Upper lobe of left lung (tissue), 6 donors: ENCODE data around the gene TAF9B. TPM values are rescaled to one million over a fixed set of nuclear protein-coding genes. Genes with fewer than 3 reads are reported as not detected.
"Not testable (repeated sequence)": the region's sequence is repeated elsewhere in the genome, so short reads cannot be mapped to it uniquely, and the experiment has no call there.

Experiments
- ATAC-seq, 2 donors: fragments of 200-7000 bp; cut with Tn5 transposase; one replicate each; pipeline ENCODE4 v1.9.1; 2022; ENCODE audit warnings: mild to moderate bottlenecking in 2 of 2, moderate library complexity in 2 of 2; ENCODE audit not compliant: low FRiP score in 2 of 2
- DNase-seq, 2 donors: peaks; one replicate each; pipeline ENCODE4 v3.0.0-alpha.2; 2019 to 2020
- H3K27ac ChIP-seq, 4 donors: fragments of 200-600 bp; sonication (generic); one replicate each; pipeline ENCODE4 v1.5.1; 2016 to 2019
- H3K27me3 ChIP-seq, 4 donors: fragments of 200-600 bp; sonication (generic); one replicate each; pipeline ENCODE4 v1.5.1; 2017 to 2019
- H3K36me3 ChIP-seq, 4 donors: fragments of 200-600 bp; sonication (generic); one replicate each; pipeline ENCODE4 v1.5.1; 2016 to 2019
- H3K4me1 ChIP-seq, 4 donors: fragments of 200-600 bp; sonication (generic); one replicate each; pipeline ENCODE4 v1.5.1; 2018 to 2019
- H3K4me3 ChIP-seq, 4 donors: fragments of 200-600 bp; sonication (generic); one replicate each; pipeline ENCODE4 v1.5.1; 2017 to 2019; ENCODE audit warnings: mild to moderate bottlenecking in 2 of 4, moderate library complexity in 1 of 4
- H3K9me3 ChIP-seq, 4 donors: fragments of 200-600 bp; sonication (generic); one replicate each; pipeline ENCODE4 v1.5.1; 2018 to 2019
- CTCF ChIP-seq, 6 experiments: fragments of 450-650 bp in 4 of 6; fragments of 200-600 bp in 2 of 6; sonication (generic) in 2 of 6; IDR thresholded peaks; one replicate each; pipeline ENCODE4 v1.5.1; 2016 to 2019; ENCODE audit warnings: antibody characterized with exemption in 6 of 6
- POLR2A ChIP-seq, 4 donors: fragments of 450-650 bp; IDR thresholded peaks; one replicate each; pipeline ENCODE4 v1.5.1; 2016 to 2017; ENCODE audit warnings: antibody characterized with exemption in 4 of 4, mild to moderate bottlenecking in 2 of 4
- WGBS, 2 donors: methylation state at CpG; one replicate each; pipeline ENCODE4 v1.1.5; 2017 to 2018; 5-methylcytosine and 5-hydroxymethylcytosine counted together
- total RNA-seq, 6 donors: library from RNA; depleted of rRNA in 4 of 6; stranded (reverse); fragments of >200 nt in 4 of 6; gene quantifications; one replicate each; pipeline versions ENCODE4 v1.1.0 to v1.2.1, GENCODE V29; 2016 to 2021
- donor health status: DM: no; HTN: no; CAD: no; lungs with moderate emphysema.
- donor health status: DM: no; HTN: yes; CAD: no; lungs with severe emphysema.

Gene TAF9B
- total RNA-seq, 6 donors from 2014 or later: 2.4 to 14.3 (median 11.1) TPM

- no peak for TF ChIP-seq POLR2A (IDR thresholded peaks at IDR 0.05)
- peak in 2 of 6 experiments; percentile 15 to 24 for TF ChIP-seq CTCF (IDR thresholded peaks at IDR 0.05)
- DNase-seq: no peak
- Histone ChIP-seq H3K4me3 (no peak overlapping the region), H3K27me3 (no peaks in the 10 kb centered on the region), H3K9me3 (no peaks in the 10 kb centered on the region), H3K27ac (no peak overlapping the region), H3K4me1 (no peaks in the 10 kb centered on the region), H3K36me3 (no peaks in the 10 kb centered on the region)
- ATAC-seq: no peak
- 51% methylated on average over 2 of the region's 2 CpGs; no CpG with 5 or more reads in 1 of the 2 donors for WGBS, 2 donors
Measured at GRCh38 chrX:78092296-78092695, 47.2 kb downstream of the TAF9B start.

GRCh38 chrX:78081413-78081812, 58.0 kb downstream of the TAF9B start:
- not testable (repeated sequence) for H3K36me3 ChIP-seq, H3K4me1 ChIP-seq, ATAC-seq, H3K9me3 ChIP-seq, H3K27me3 ChIP-seq, H3K4me3 ChIP-seq, H3K27ac ChIP-seq, DNase-seq
- WGBS, 2 donors: 82 to 95% methylated on average over 6 of the region's 6 CpGs

Other genes with a start within 250 kb of the TAF9B start
- 10 to 100 TPM; 26.2 to 68.2 (median 51.7) TPM for gene MAGT1, start 244.2 kb downstream of the TAF9B start, total RNA-seq
- 100 to 1,000 TPM in 5 of 6 donors, 10 to 100 TPM in 1; 16.8 to 253 (median 152) TPM for gene COX7B, start 240.2 kb downstream of the TAF9B start, total RNA-seq
- 10 to 100 TPM in 5 of 6 donors, 1 to 10 TPM in 1; 6.9 to 23.1 (median 11.7) TPM for gene ATP7A, start 229.0 kb downstream of the TAF9B start, total RNA-seq
- under 1 TPM in 1 of 6 donors, not detected in 5; 0.29 TPM for gene PGAM4, start 170.0 kb downstream of the TAF9B start, total RNA-seq
- 100 to 1,000 TPM in 5 of 6 donors, 10 to 100 TPM in 1; 57.6 to 295 (median 170) TPM for gene PGK1, start 35.4 kb downstream of the TAF9B start, total RNA-seq
- 1 to 10 TPM in 5 of 6 donors, under 1 TPM in 1; 0.67 to 7.0 (median 3.3) TPM for gene CYSLTR1, start 188.0 kb upstream of the TAF9B start, total RNA-seq